Astrocyte (in vitro differentiated cells and primary cell): Measurements from ENCODE around the gene TTBK1.

Experiments used
- CTCF ChIP-seq: IDR thresholded peaks from 2 replicates; pipeline ENCODE4 v1.5.1; 2011; ENCODE audit warnings: low read depth, mild to moderate bottlenecking, inconsistent platforms, low read length, moderate library complexity; ENCODE audit not compliant: insufficient read depth
- EZH2 ChIP-seq: IDR thresholded peaks from 2 replicates; pipeline ENCODE4 v1.6.1; 2012; ENCODE audit warnings: mild to moderate bottlenecking, low read length, inconsistent platforms; ENCODE audit not compliant: insufficient read depth

- TF ChIP-seq CTCF, result no peak
- TF ChIP-seq EZH2, result no peak
These were observed 11.0 kb downstream of the TTBK1 start for GRCh38 chr6:43254138-43254817.
